Left ventricle myocardium superior (tissue), 1 donor: Measurements from ENCODE around the gene ULBP2. TPM values are rescaled to one million over a fixed set of nuclear protein-coding genes. Genes with fewer than 3 reads are reported as not detected.
"Not testable (repeated sequence)": the region's sequence is repeated elsewhere in the genome, so short reads cannot be mapped to it uniquely, and the experiment has no call there.

Source experiments
- ATAC-seq: fragments of 200-7000 bp; cut with Tn5 transposase; one replicate; pipeline ENCODE4 v1.9.1; 2020; ENCODE audit warnings: mild to moderate bottlenecking, moderate library complexity
- DNase-seq: peaks from one replicate; pipeline ENCODE4 v3.0.0-alpha.2; 2020
- intact Hi-C: fragments of 100-400 bp; cut with micrococcal nuclease; formaldehyde crosslinking; loops from one replicate; pipeline ENCODE4 v1.11.0; 2022
- total RNA-seq: library from RNA; stranded (reverse); fragmentation: NEBNext Ultra II Directional; extraction: Animal tissue kit (Norgen Biotek cat#: 25700); gene quantifications from one replicate; pipeline ENCODE4 v1.2.1, GENCODE V29; 2021
- donor health status: DM: no; HTN: yes; CAD: no; lungs with severe emphysema.

The ULBP2 gene
- total RNA-seq, 1 donor from 2014 or later, result 0.84 TPM

- DNase-seq (no peak), ATAC-seq (no peak)
- intact Hi-C loops, result no loop called here
These were observed 17.4 kb upstream of the ULBP2 start for GRCh38 chr6:149924206-149924932.

- no peak for DNase-seq
- intact Hi-C loops, result loop anchor here (5.0 kb wide), 1 partner anchor 88 kb away; no protein-coding TSS in a partner anchor
- no peak for ATAC-seq
These were observed 16.9 kb upstream of the ULBP2 start for GRCh38 chr6:149924933-149925252.

- ATAC-seq (peak; percentile 42), DNase-seq (peak; percentile 55)
- intact Hi-C loops, result loop anchor here (5.0 kb wide), 1 partner anchor 88 kb away; no protein-coding TSS in a partner anchor
These were observed 16.4 kb upstream of the ULBP2 start for GRCh38 chr6:149925253-149925973.

GRCh38 chr6:149925974-149926777 lies 15.6 kb upstream of the ULBP2 start:
- intact Hi-C loops, result loop anchor here (5.0 kb wide), 1 partner anchor 89 kb away; no protein-coding TSS in a partner anchor
- peak; percentile 92 for DNase-seq
- ATAC-seq, result peak; percentile 93

- DNase-seq, ATAC-seq: not testable (repeated sequence)
- intact Hi-C loops, result loop anchor here (5.0 kb wide), 1 partner anchor 90 kb away; no protein-coding TSS in a partner anchor
These were observed 14.8 kb upstream of the ULBP2 start for GRCh38 chr6:149927025-149927424.

GRCh38 chr6:149929422-149929821 lies 12.4 kb upstream of the ULBP2 start:
- intact Hi-C loops, result loop anchor here (5.0 kb wide), 1 partner anchor 92 kb away; no protein-coding TSS in a partner anchor
- no peak for DNase-seq
- no peak for ATAC-seq

- intact Hi-C loops, result loop anchor here (5.0 kb wide), 1 partner anchor 86 kb away; no protein-coding TSS in a partner anchor
- no peak for ATAC-seq
- no peak for DNase-seq
These were observed 10.3 kb upstream of the ULBP2 start for GRCh38 chr6:149931501-149931900.

- ATAC-seq (no peak), DNase-seq (no peak)
- intact Hi-C loops, result loop anchor here (5.0 kb wide), 1 partner anchor 84 kb away; no protein-coding TSS in a partner anchor
These were observed 8.8 kb upstream of the ULBP2 start for GRCh38 chr6:149933036-149933435.

- ATAC-seq (no peak), DNase-seq (no peak)
- intact Hi-C loops, result loop anchor here (5.0 kb wide), 1 partner anchor 84 kb away; no protein-coding TSS in a partner anchor
These were observed 8.4 kb upstream of the ULBP2 start for GRCh38 chr6:149933461-149933860.

GRCh38 chr6:149934249-149935156 lies 7.3 kb upstream of the ULBP2 start:
- peak; percentile 74 for ATAC-seq
- peak; percentile 46 for DNase-seq
- intact Hi-C loops, result loop anchor here (5.0 kb wide), 2 partner anchors 68 to 83 kb away; no protein-coding TSS in a partner anchor

GRCh38 chr6:149935246-149935645 lies 6.6 kb upstream of the ULBP2 start:
- ATAC-seq, result no peak

GRCh38 chr6:149935668-149936067 lies 6.1 kb upstream of the ULBP2 start:
- ATAC-seq (no peak), DNase-seq (no peak)
- intact Hi-C loops, result loop anchor here (5.0 kb wide), 1 partner anchor 67 kb away; no protein-coding TSS in a partner anchor

More at GRCh38 chr6:149935246-149935645, 6.6 kb upstream of the ULBP2 start:
- intact Hi-C loops, result loop anchor here (5.0 kb wide), 1 partner anchor 67 kb away; no protein-coding TSS in a partner anchor
- no peak for DNase-seq

GRCh38 chr6:149936743-149937142 lies 5.1 kb upstream of the ULBP2 start:
- ATAC-seq, result no peak
- intact Hi-C loops, result loop anchor here (5.0 kb wide), 1 partner anchor 66 kb away; no protein-coding TSS in a partner anchor
- no peak for DNase-seq

- DNase-seq, ATAC-seq: not testable (repeated sequence)
- intact Hi-C loops, result loop anchor here (5.0 kb wide), 1 partner anchor 64 kb away; no protein-coding TSS in a partner anchor
These were observed 3.7 kb upstream of the ULBP2 start for GRCh38 chr6:149938013-149938570.

- intact Hi-C loops, result loop anchor here (5.0 kb wide), 1 partner anchor 64 kb away; no protein-coding TSS in a partner anchor
- no peak for ATAC-seq
- DNase-seq, result no peak
These were observed 3.1 kb upstream of the ULBP2 start for GRCh38 chr6:149938571-149939355.

GRCh38 chr6:149939356-149939648 lies 2.5 kb upstream of the ULBP2 start:
- intact Hi-C loops, result loop anchor here (5.0 kb wide), 1 partner anchor 63 kb away; no protein-coding TSS in a partner anchor
- ATAC-seq, result no peak
- DNase-seq, result no peak
